HG02840 (cell line): ENCODE data around the gene SLC13A3.

ENCODE experiments used
- ATAC-seq: cut with Tn5 transposase; IDR thresholded peaks from one replicate; pipeline ENCODE4 v1.9.1; 2021; ENCODE audit warnings: mild to moderate bottlenecking, moderate library complexity, moderate number of reproducible peaks; ENCODE audit not compliant: unreplicated experiment, low FRiP score

SLC13A3 gene

GRCh38 chr20:46563170-46563859, 87.9 kb downstream of the SLC13A3 start:
- ATAC-seq: no peak

- ATAC-seq: no peak
These were observed 88.7 kb downstream of the SLC13A3 start for GRCh38 chr20:46562373-46563169.

- no peak for ATAC-seq
These were observed 89.3 kb downstream of the SLC13A3 start for GRCh38 chr20:46562009-46562372.

- ATAC-seq: no peak
These were observed 91.4 kb downstream of the SLC13A3 start for GRCh38 chr20:46559685-46560440.

- no peak for ATAC-seq
These were observed 92.3 kb downstream of the SLC13A3 start for GRCh38 chr20:46559001-46559400.

- no peak for ATAC-seq
These were observed 92.7 kb downstream of the SLC13A3 start for GRCh38 chr20:46558511-46558959.

- no peak for ATAC-seq
These were observed 93.9 kb downstream of the SLC13A3 start for GRCh38 chr20:46557231-46557956.

- no peak for ATAC-seq
These were observed 95.8 kb downstream of the SLC13A3 start for GRCh38 chr20:46555370-46555956.

GRCh38 chr20:46554828-46555227, 96.4 kb downstream of the SLC13A3 start:
- ATAC-seq: no peak

- ATAC-seq: no peak
These were observed 97.3 kb downstream of the SLC13A3 start for GRCh38 chr20:46553926-46554325.

GRCh38 chr20:46552460-46553420, 98.5 kb downstream of the SLC13A3 start:
- peak; percentile 65 for ATAC-seq

- no peak for ATAC-seq
These were observed 99.5 kb downstream of the SLC13A3 start for GRCh38 chr20:46551522-46552381.

- no peak for ATAC-seq
These were observed 100.8 kb downstream of the SLC13A3 start, which contains the start of gene OCSTAMP for GRCh38 chr20:46550461-46550860. Gene OCSTAMP, minus strand, starts transcription at chr20:46550654. Its CDS starts 94 bp downstream, at chr20:46550560.

- no peak for ATAC-seq
These were observed 101.9 kb downstream of the SLC13A3 start for GRCh38 chr20:46549188-46549972.

GRCh38 chr20:46548688-46549087, 102.6 kb downstream of the SLC13A3 start:
- no peak for ATAC-seq

GRCh38 chr20:46547995-46548394, 103.3 kb downstream of the SLC13A3 start:
- no peak for ATAC-seq

- no peak for ATAC-seq
These were observed 104.3 kb downstream of the SLC13A3 start for GRCh38 chr20:46546936-46547335.
